NCI-H2196 (cell line): ENCODE results near the gene KHDC3L.
"Not testable (repeated sequence)": the region's sequence is repeated elsewhere in the genome, so short reads cannot be mapped to it uniquely, and the experiment has no call there.

ENCODE experiments used
- DNase-seq: peaks from one replicate; lab custom pipeline; 2025; ENCODE audit not compliant: unreplicated experiment; lab: John Stamatoyannopoulos, UW

Gene KHDC3L

GRCh38 chr6:73369157-73369556 is 6.7 kb downstream of the KHDC3L start:
- DNase-seq = no peak

GRCh38 chr6:73369563-73369962 is 7.1 kb downstream of the KHDC3L start, which contains the start of gene OOEP:
OOEP (minus strand) TSS chr6:73369897; CDS start chr6:73369792, 105 bp downstream.
- no peak for DNase-seq

DNA sequence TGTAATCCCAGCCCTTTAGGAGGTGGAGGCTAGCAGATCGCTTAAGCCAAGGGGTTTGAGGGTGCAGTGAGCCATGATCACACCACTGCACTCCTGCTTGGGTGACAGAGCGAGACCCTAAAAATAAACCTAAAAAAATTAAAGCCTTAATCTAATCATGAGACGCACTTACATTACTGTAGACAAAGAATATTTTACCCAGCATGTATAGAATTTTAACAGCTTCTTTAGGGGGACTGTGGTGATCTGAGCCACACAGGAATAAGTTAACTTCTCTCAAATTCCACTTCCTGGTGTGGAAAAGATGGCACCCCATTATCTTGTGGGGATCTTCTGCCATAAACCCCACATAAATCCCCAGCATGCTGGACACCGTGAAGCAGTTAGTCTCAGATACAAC is 9.5 kb downstream of the KHDC3L start:
- no peak for DNase-seq

DNA sequence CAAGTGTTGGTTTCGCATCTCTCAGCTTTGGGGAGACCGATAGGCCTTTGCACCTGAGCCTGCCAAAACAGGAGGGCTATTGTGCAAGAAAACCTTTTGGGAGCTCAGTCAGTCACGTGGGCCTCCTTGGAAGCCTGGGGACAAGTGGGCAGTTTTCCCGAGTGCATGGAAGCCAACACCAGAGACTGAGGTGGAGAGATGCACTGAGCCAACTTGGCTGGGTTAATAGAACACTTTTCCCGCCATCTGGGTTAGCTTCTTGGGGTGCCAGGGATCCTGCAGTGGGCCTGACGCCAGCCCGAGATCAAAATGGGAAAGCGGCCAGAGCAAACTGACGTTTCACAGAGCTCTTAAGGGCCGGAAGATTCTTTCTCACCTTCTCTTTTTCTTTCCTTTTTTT is 10.1 kb downstream of the KHDC3L start:
- no peak for DNase-seq

DNA sequence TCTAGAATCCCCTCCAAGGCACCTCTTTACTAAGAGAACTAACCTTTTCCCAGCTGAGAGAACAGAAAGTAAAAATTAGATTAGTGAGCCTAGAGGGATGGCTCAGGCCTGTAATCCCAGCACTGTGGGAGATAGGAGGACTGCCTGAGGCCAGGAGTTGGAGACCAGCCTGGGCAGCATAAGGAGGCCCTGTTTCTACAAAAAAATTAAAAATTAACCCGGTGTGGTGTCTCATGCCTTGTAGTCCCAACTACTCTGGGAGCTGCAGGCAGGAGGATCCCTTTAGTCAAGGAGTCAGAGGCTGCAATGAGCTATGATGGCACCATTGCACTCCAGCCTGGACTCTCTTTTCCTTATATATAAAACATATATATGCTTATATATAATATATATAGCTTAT is 12.8 kb downstream of the KHDC3L start:
- no peak for DNase-seq

- DNase-seq = no peak
These were observed 14.8 kb downstream of the KHDC3L start for GRCh38 chr6:73377225-73377624.

DNA sequence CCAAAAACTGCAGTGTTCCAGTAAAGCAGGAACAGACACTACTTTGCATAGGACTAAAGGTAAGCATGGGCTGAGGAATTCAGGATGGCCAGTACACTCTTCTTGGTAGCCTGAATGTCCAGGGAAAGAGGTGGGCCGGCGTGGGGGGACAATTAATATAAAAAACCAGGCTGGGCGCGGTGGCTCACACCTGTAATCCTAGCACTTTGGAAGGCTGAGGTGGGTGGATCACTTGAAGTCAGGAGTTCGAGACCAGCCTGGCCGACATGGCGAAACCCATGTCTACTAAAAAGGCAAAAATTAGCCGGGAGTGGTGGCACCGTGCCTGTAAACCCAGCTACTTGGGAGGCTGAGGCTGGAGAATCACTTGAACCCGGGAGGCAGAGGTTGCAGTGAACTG is 19.1 kb downstream of the KHDC3L start:
- DNase-seq = not testable (repeated sequence)

DNA sequence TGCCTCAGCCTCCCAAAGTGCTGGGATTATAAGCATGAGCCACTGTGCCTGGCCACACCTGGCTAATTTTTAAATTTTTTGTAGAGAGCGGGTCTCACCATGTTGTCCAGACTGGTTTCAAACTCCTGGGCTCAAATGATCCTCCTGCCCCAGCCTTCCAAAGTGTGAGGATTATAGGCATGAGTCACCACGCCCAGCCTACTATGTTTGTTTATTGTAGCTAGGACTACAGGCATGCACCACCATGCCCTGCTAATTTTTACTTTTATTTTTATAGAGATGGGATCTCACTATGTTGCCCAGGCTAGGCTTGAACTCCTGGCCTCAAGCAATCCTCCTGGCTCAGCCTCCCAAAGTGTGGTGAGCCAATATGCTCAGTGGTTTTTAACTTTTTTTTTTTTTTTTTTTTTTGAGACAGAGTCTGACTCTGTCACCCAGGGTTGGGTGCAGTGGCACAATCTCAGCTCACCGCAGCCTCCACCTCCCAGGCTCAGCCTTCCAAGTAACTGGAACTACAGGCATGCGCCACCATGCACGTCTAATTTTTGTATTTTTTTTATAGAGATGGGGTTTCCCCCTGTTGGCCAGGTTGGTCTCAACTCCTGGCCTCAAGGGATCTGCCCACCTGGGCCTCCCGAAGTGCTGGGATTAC is 20.1 kb downstream of the KHDC3L start:
- no peak for DNase-seq

DNA sequence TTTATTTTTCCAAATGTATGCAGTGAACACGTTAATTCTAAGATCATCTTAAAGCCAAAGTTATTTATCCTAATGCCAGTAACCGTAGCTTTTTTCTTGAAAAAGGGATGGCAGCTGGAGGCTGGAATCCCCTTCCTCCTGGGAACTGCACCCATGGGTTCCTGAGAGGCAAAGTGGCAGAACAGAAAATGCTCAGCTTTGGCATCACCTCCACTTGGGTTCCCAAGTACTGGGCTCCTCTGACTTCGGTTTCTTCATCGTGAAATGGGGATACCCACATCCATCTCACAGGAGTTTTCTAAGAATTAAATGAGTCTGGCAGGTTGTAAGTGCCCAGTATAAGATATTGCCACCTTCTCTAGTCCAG is 26.0 kb downstream of the KHDC3L start:
- DNase-seq = no peak

DNA sequence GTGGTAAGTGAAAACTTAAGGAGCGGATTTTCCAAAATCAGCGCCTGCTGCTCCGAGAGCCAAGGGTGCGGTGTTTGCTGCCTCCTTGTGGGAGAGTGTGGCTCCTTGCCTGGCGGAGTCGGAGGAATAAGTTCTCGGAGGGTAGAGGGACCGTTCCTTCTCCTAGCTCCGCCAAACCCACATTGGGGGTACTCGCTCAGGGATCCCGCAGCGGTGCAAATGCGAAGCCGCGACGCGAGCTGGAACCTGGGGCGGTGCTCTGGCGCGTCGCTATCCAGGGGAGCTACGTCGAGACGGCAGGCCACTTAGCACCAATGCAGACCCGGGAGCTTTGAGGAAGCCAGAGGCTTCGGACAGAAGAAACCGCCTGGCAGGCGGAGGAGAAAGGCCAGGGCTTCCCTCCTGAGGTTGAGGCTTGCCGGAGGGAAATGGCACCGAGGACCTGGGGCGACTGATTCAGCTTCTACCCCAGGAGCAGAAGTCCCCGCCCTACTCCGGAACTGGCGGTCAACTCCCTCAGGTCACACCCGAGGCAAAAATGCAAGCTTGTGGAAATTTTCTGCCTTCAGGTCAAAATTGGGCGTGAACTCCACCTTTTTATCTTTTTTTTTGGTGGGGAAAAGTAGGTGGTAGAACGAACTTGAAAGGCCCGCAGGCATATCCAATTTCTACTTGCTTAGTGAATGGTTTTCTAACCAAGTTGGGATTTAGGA is 26.5 kb downstream of the KHDC3L start:
- peak; percentile 50 for DNase-seq

GRCh38 chr6:73389854-73390253 is 27.4 kb downstream of the KHDC3L start:
- DNase-seq = no peak

GRCh38 chr6:73391675-73392074 is 29.2 kb downstream of the KHDC3L start:
- DNase-seq = no peak

DNA sequence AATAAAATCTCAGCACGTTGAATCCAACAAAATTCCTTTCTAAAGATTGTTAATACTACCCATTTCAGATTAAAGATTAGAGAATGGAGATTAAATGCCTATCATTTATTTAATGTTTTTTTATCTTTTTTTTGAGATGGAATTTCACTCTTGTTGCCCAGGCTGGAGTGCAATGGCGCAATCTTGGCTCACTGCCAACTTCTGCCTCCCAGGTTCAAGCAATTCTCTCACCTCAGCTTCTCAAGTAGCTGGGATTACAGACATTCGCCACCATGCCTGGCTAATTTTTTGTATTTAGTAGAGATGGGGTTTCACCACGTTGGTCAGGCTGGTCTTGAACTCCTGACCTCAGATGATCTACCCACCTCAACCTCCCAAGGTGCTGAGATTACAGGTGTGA is 29.7 kb downstream of the KHDC3L start:
- peak; percentile 4 for DNase-seq

DNA sequence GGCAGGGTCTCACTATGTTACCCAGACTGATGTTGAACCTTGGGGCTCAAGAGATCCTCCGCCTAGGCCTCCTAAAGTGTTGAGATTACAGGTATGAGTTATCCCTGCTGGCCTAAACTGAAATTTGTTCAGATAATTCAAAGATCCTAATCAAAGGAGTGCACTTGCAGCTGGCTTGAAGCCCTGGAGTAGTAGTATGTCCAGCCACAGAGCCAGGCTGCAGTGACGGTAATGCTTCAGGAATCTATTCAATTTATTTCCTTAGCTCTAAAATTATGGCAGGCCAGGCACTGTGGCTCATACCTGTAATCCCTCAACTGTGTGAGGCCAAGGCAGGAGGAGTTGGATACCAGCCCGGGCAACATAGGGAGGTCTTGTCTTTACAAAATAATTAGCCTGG is 30.8 kb downstream of the KHDC3L start:
- no peak for DNase-seq

- DNase-seq = no peak
These were observed 32.3 kb downstream of the KHDC3L start, which contains the start of gene DDX43 for GRCh38 chr6:73394577-73395354. DDX43 (plus strand) TSS chr6:73394828; CDS start chr6:73394906, 78 bp downstream.

- DNase-seq = no peak
These were observed 33.4 kb downstream of the KHDC3L start for GRCh38 chr6:73395875-73396274.

- DNase-seq = no peak
These were observed 38.2 kb downstream of the KHDC3L start for GRCh38 chr6:73400656-73401055.

- DNase-seq = no peak
These were observed 46.9 kb downstream of the KHDC3L start for GRCh38 chr6:73409395-73409794.

- no peak for DNase-seq
These were observed 50.6 kb downstream of the KHDC3L start for GRCh38 chr6:73413102-73413501.
